DND-41 (cell line): ENCODE measurements around the gene PPAN.

ENCODE experiments used
- ATAC-seq: fragments of 200-7000 bp; cut with Tn5 transposase; 3 replicates; pipeline ENCODE4 v1.9.1; 2021; ENCODE audit warnings: low read depth; ENCODE audit not compliant: insufficient read depth
- DNase-seq: peaks from one replicate; pipeline ENCODE4 v3.0.0-alpha.2; 2020
- H2AFZ ChIP-seq: 2 replicates; pipeline ENCODE4 v1.6.0; 2012; ENCODE audit warnings: low read depth, low read length
- H3K27ac ChIP-seq: 2 replicates; pipeline ENCODE4 v1.5.1; 2012; ENCODE audit warnings: low read length, inconsistent platforms
- H3K27me3 ChIP-seq: fragments of 200-600 bp; sonication (generic); 2 replicates; pipeline ENCODE4 v1.6.0; 2012; ENCODE audit warnings: low read length, mild to moderate bottlenecking, inconsistent platforms; ENCODE audit not compliant: insufficient read depth, poor library complexity
- H3K36me3 ChIP-seq: 2 replicates; pipeline ENCODE4 v1.5.1; 2012; ENCODE audit warnings: low read length, inconsistent platforms; ENCODE audit not compliant: insufficient read depth
- H3K4me1 ChIP-seq: 2 replicates; pipeline ENCODE4 v1.5.1; 2012; ENCODE audit warnings: mild to moderate bottlenecking, low read length; ENCODE audit not compliant: insufficient read depth
- H3K4me2 ChIP-seq: 2 replicates; pipeline ENCODE4 v1.6.0; 2012; ENCODE audit warnings: mild to moderate bottlenecking, moderate library complexity, low read length, inconsistent platforms; ENCODE audit not compliant: insufficient read depth
- H3K4me3 ChIP-seq, 2 experiments: fragments of 200-600 bp in 1 of 2; shearing (Covaris generic) in 1 of 2; 2 replicates each; pipeline ENCODE4 v1.5.1; 2012 to 2016; ENCODE audit warnings: inconsistent platforms in 2 of 2, low read length in 2 of 2, mild to moderate bottlenecking in 2 of 2, low read depth in 1 of 2, moderate library complexity in 1 of 2
- H3K79me2 ChIP-seq: 2 replicates; pipeline ENCODE4 v1.6.0; 2012; ENCODE audit warnings: low read length, inconsistent platforms; ENCODE audit not compliant: insufficient read depth
- H3K9ac ChIP-seq: 2 replicates; pipeline ENCODE4 v1.6.0; 2012; ENCODE audit warnings: low read depth, mild to moderate bottlenecking, inconsistent platforms, low read length, moderate library complexity
- H3K9me3 ChIP-seq: 2 replicates; pipeline ENCODE4 v1.5.1; 2012; ENCODE audit warnings: low read length, moderate library complexity, mild to moderate bottlenecking, inconsistent platforms; ENCODE audit not compliant: insufficient read depth, severe bottlenecking
- H4K20me1 ChIP-seq: 2 replicates; pipeline ENCODE4 v1.6.0; 2012; ENCODE audit warnings: low read length; ENCODE audit not compliant: insufficient read depth
- CTCF ChIP-seq: IDR thresholded peaks from 2 replicates; pipeline ENCODE4 v1.5.1; 2012; ENCODE audit warnings: borderline replicate concordance, low read length, moderate library complexity, mild to moderate bottlenecking; ENCODE audit not compliant: poor library complexity, severe bottlenecking; ENCODE audit errors: extremely low read depth
- EZH2 ChIP-seq: IDR thresholded peaks from 3 replicates; pipeline ENCODE4 v1.6.1; 2012; ENCODE audit warnings: borderline replicate concordance, low read depth, mild to moderate bottlenecking, moderate library complexity, low read length, inconsistent platforms; ENCODE audit not compliant: severe bottlenecking

The PPAN gene

GRCh38 chr19:10141973-10142372, 35.8 kb downstream of the PPAN start:
- H3K4me3 ChIP-seq = no peak overlapping the region
- H2AFZ ChIP-seq = no peak overlapping the region
- H3K4me2 ChIP-seq = no peak overlapping the region
- H3K27me3 ChIP-seq = no peaks in the 10 kb centered on the region
- H4K20me1 ChIP-seq = peaks cover 67% of the 10 kb centered on the region
- no peaks in the 10 kb centered on the region for H3K9me3 ChIP-seq
- ATAC-seq (no peak), DNase-seq (no peak)
- H3K4me1 ChIP-seq = no peaks in the 10 kb centered on the region
- peaks cover 99% of the 10 kb centered on the region for H3K36me3 ChIP-seq
- no peak overlapping the region for H3K27ac ChIP-seq
- H3K79me2 ChIP-seq = peaks cover 15% of the 10 kb centered on the region
- H3K9ac ChIP-seq = no peak overlapping the region
- TF ChIP-seq CTCF (no peak), EZH2 (no peak)

GRCh38 chr19:10142701-10143375, 36.7 kb downstream of the PPAN start:
- no peaks in the 10 kb centered on the region for H3K9me3 ChIP-seq

GRCh38 chr19:10143681-10144080, 37.5 kb downstream of the PPAN start:
- Histone ChIP-seq H3K36me3 (peaks cover 94% of the 10 kb centered on the region), H3K4me1 (no peaks in the 10 kb centered on the region), H3K4me3 (no peak overlapping the region), H3K4me2 (no peak overlapping the region), H3K27ac (no peak overlapping the region), H3K27me3 (no peaks in the 10 kb centered on the region), H4K20me1 (peaks cover 53% of the 10 kb centered on the region), H3K9me3 (no peaks in the 10 kb centered on the region), H3K79me2 (peaks cover 18% of the 10 kb centered on the region), H3K9ac (no peak overlapping the region), H2AFZ (no peak overlapping the region)
- TF ChIP-seq CTCF = no peak
- no peak for TF ChIP-seq EZH2
- ATAC-seq (no peak), DNase-seq (no peak)

More at GRCh38 chr19:10142701-10143375, 36.7 kb downstream of the PPAN start:
- no peak for TF ChIP-seq CTCF
- TF ChIP-seq EZH2 = no peak
- no peak overlapping the region for H3K4me2 ChIP-seq
- no peak overlapping the region for H2AFZ ChIP-seq
- peaks cover 99% of the 10 kb centered on the region for H3K36me3 ChIP-seq
- H3K4me1 ChIP-seq = no peaks in the 10 kb centered on the region
- DNase-seq (no peak), ATAC-seq (no peak; the same call in 2 of the 3 replicates)
- peaks cover 58% of the 10 kb centered on the region for H4K20me1 ChIP-seq
- H3K27me3 ChIP-seq = no peaks in the 10 kb centered on the region
- no peak overlapping the region for H3K27ac ChIP-seq
- peaks cover 15% of the 10 kb centered on the region for H3K79me2 ChIP-seq
- no peak overlapping the region for H3K4me3 ChIP-seq
- no peak overlapping the region for H3K9ac ChIP-seq

GRCh38 chr19:10144361-10144760, 38.2 kb downstream of the PPAN start:
- H3K9ac ChIP-seq = no peak overlapping the region
- ATAC-seq = no peak
- no peak overlapping the region for H3K4me2 ChIP-seq
- no peak overlapping the region for H3K4me3 ChIP-seq
- no peak for DNase-seq
- H3K27me3 ChIP-seq = no peaks in the 10 kb centered on the region
- TF ChIP-seq CTCF (no peak), EZH2 (no peak)
- H3K9me3 ChIP-seq = no peaks in the 10 kb centered on the region
- H3K79me2 ChIP-seq = peaks cover 22% of the 10 kb centered on the region
- peaks cover 51% of the 10 kb centered on the region for H4K20me1 ChIP-seq
- H3K36me3 ChIP-seq = peaks cover 94% of the 10 kb centered on the region
- no peaks in the 10 kb centered on the region for H3K4me1 ChIP-seq
- H3K27ac ChIP-seq = no peak overlapping the region
- no peak overlapping the region for H2AFZ ChIP-seq
